HTERT RPE-1 (cell line): Measurements from ENCODE around the gene KCNK15.

Source experiments
- in situ Hi-C: fragments of 300-500 bp; cut with MboI; formaldehyde crosslinking; loops from 4 replicates; pipeline ENCODE4 v1.14.3; 2020; ENCODE audit warnings: low sequenced_read_pairs

Gene KCNK15

GRCh38 chr20:44784688-44785087 is 39.0 kb downstream of the KCNK15 start:
- in situ Hi-C loops = no loop called here

- in situ Hi-C loops = no loop called here
Observed at GRCh38 chr20:44785768-44786167, 40.1 kb downstream of the KCNK15 start.

GRCh38 chr20:44787299-44787698 is 41.6 kb downstream of the KCNK15 start:
- in situ Hi-C loops = no loop called here

- in situ Hi-C loops = no loop called here
Observed at GRCh38 chr20:44788706-44789456, 43.2 kb downstream of the KCNK15 start.

- in situ Hi-C loops = no loop called here
Observed at GRCh38 chr20:44790638-44791393, 45.2 kb downstream of the KCNK15 start.

- in situ Hi-C loops = no loop called here
Observed at GRCh38 chr20:44792796-44793195, 47.1 kb downstream of the KCNK15 start.

GRCh38 chr20:44795836-44796235 is 50.2 kb downstream of the KCNK15 start:
- in situ Hi-C loops = no loop called here

- in situ Hi-C loops = no loop called here
Observed at GRCh38 chr20:44796311-44796710, 50.6 kb downstream of the KCNK15 start.

- in situ Hi-C loops = no loop called here
Observed at GRCh38 chr20:44796758-44797457, 51.2 kb downstream of the KCNK15 start.

- in situ Hi-C loops = no loop called here
Observed at GRCh38 chr20:44799691-44800090, 54.0 kb downstream of the KCNK15 start.

- in situ Hi-C loops = no loop called here
Observed at GRCh38 chr20:44800391-44801046, 54.9 kb downstream of the KCNK15 start.
